Activated CD4-positive, alpha-beta T cell treated with anti-CD3 and anti-CD28 coated beads for 36 hours (primary cell): Measurements from ENCODE around the gene IFT43. TPM values are rescaled to one million over a fixed set of nuclear protein-coding genes. Genes with fewer than 3 reads are reported as not detected.

ENCODE experiments used
- ATAC-seq: fragments of 200-7000 bp; cut with Tn5 transposase; one replicate; pipeline ENCODE4 v1.10.0; 2021; ENCODE audit warnings: mild to moderate bottlenecking, moderate library complexity
- CTCF ChIA-PET: fragments of 350-600 bp; sonication (Branson Sonifier 250); formaldehyde crosslinking; loops from one replicate; lab custom pipeline; 2021; ENCODE audit warnings: antibody characterized with exemption; lab: Charles Lee
- POLR2A ChIA-PET: fragments of 350-600 bp; sonication (Branson Sonifier 250); formaldehyde crosslinking; loops from one replicate; lab custom pipeline; 2021; ENCODE audit warnings: antibody characterized with exemption, inconsistent platforms; lab: Charles Lee
- DNase-seq: peaks from one replicate; pipeline ENCODE4 v3.0.0-alpha.2; 2020
- H3K27ac Mint-ChIP-seq: one replicate; pipeline ENCODE4 v1.8.0; 2021; ENCODE audit warnings: mixed read lengths
- H3K27me3 Mint-ChIP-seq: one replicate; pipeline ENCODE4 v1.8.0; 2021; ENCODE audit warnings: mixed read lengths
- H3K36me3 Mint-ChIP-seq: one replicate; pipeline ENCODE4 v1.8.0; 2021; ENCODE audit warnings: low read depth, mixed read lengths
- H3K4me1 Mint-ChIP-seq: one replicate; pipeline ENCODE4 v1.8.0; 2021; ENCODE audit warnings: mixed read lengths
- H3K4me3 Mint-ChIP-seq: one replicate; pipeline ENCODE4 v1.8.0; 2021; ENCODE audit warnings: mild to moderate bottlenecking, moderate library complexity, mixed read lengths
- H3K9me3 Mint-ChIP-seq: one replicate; pipeline ENCODE4 v1.8.0; 2021; ENCODE audit warnings: low read depth, mixed read lengths
- intact Hi-C, 2 experiments: fragments of 100-400 bp; cut with DNase I in 1 of 2; cut with micrococcal nuclease in 1 of 2; formaldehyde crosslinking; loops; one replicate each; pipeline versions ENCODE4 v1.14.2 to v1.15.1; 2022 to 2024; cut with DNase I, micrococcal nuclease
- total RNA-seq, 2 experiments: library from RNA; stranded (reverse); gene quantifications; one replicate each; pipeline ENCODE4 v1.2.3, GENCODE V29; 2021

The IFT43 gene
- total RNA-seq, 2 experiments from 2014 or later, result 10.1 to 12.1 TPM

DNA sequence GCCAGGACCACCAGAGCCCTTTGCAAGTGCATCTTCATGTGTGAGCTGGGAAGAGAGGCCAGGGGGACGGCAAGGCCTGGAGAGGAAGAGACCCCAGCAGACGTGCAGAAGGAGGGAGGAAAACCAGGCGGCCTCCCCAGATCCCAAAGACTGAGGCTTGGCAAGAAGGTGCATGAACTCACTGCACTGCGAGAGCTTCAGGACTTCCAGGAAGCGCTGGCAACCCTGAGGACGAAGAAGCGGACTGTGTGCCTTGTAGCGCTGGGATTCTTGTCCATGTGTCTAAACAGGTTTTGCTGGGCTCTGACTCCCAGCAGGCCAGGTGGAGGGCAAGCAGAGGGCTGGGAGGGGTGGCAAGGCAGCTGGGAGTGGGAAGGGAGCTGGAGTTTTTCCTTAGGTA is 4.7 kb upstream of the IFT43 start:
- H3K36me3 Mint-ChIP-seq, result no peaks in the 10 kb centered on the region
- ATAC-seq (no peak), DNase-seq (no peak)
- H3K4me1 Mint-ChIP-seq, result peaks cover 35% of the 10 kb centered on the region
- CTCF ChIA-PET, result interaction anchor here (0.6 to 8.2 kb wide), 5 partner anchors 12 to 825 kb away, joined by 3 to 91 read pairs (median 4); no protein-coding TSS in a partner anchor
- H3K27me3 Mint-ChIP-seq, result no peaks in the 10 kb centered on the region
- no peaks in the 10 kb centered on the region for H3K9me3 Mint-ChIP-seq
- intact Hi-C loops, result loop anchor here (1.0 to 10.0 kb wide), 6 partner anchors 75 to 1114 kb away; partner anchors contain the start of genes CIPC (in 1 of the 2), ERG28 (in 1 of the 2), NEK9 (in 1 of the 2) and TMED10 (in 1 of the 2)
- POLR2A ChIA-PET, result no interaction called here
- H3K27ac Mint-ChIP-seq, result no peak overlapping the region
- H3K4me3 Mint-ChIP-seq, result peak overlapping the region; percentile 67

DNA sequence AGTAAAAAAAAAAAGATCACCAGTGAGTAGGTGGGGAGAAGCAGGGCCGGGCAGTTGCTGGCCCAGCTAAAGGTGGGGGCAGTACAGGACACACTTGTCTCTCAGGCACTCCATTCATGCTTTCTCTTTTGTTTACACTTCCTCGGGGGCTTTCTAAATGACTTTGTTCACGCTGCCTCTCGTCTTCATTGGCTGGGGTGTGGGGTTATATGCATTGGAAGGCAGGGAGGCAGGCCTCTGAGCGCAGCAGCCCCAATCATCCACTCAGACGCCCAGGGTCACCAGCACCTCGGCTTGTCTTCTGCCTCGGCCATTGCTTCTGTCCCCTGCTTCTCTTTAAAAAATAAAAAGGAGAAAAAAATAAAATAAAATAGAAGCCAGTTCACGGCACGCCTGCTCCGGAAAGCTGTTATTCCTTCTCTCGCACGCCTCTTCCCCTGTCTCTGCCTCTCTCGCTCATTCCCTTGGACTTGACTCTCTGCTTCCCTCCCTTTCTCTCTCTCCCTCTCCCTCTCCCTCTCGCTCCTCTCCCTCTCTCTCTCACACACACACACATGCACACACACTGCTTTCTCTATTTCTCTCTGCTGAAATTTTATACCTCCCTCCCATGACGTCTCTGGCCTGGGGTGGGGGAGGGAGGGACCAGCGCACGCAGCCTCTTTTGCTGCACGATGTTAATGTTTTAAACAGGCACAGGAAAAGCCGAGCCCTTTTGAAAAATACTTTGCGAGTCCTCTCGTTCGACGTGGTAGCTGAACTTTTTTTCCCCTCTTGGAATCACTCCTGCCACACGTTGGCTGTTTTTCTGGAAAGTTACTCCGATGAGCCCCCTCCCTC is 3.9 kb upstream of the IFT43 start, which contains the start of gene TGFB3:
Gene TGFB3, minus strand, starts transcription at position 570 of the 840 bp plus-strand sequence. CDS start 1,102 bp downstream, outside the sequence.
- ChIA-PET POLR2A (interaction anchor here (1.0 kb wide), 1 partner anchor 75 kb away, joined by 5 read pairs; no protein-coding TSS in a partner anchor), CTCF (interaction anchor here (0.9 to 8.2 kb wide), 4 partner anchors 32 to 272 kb away, joined by 3 to 91 read pairs (median 12); no protein-coding TSS in a partner anchor)
- H3K36me3 Mint-ChIP-seq, result no peaks in the 10 kb centered on the region
- H3K27me3 Mint-ChIP-seq, result no peaks in the 10 kb centered on the region
- H3K27ac Mint-ChIP-seq, result peak within 1 kb of the TSS; percentile 78
- intact Hi-C loops, result loop anchor here (1.0 to 10.0 kb wide), 9 partner anchors 75 to 1113 kb away; partner anchors contain the start of genes CIPC (in 1 of the 2), ERG28 (in 1 of the 2), NEK9 (in 1 of the 2) and TMED10 (in 1 of the 2)
- ATAC-seq (peak; percentile 73), DNase-seq (peak; percentile 74)
- peaks cover 40% of the 10 kb centered on the region for H3K4me1 Mint-ChIP-seq
- no peaks in the 10 kb centered on the region for H3K9me3 Mint-ChIP-seq
- H3K4me3 Mint-ChIP-seq, result peak within 1 kb of the TSS; percentile 67

DNA sequence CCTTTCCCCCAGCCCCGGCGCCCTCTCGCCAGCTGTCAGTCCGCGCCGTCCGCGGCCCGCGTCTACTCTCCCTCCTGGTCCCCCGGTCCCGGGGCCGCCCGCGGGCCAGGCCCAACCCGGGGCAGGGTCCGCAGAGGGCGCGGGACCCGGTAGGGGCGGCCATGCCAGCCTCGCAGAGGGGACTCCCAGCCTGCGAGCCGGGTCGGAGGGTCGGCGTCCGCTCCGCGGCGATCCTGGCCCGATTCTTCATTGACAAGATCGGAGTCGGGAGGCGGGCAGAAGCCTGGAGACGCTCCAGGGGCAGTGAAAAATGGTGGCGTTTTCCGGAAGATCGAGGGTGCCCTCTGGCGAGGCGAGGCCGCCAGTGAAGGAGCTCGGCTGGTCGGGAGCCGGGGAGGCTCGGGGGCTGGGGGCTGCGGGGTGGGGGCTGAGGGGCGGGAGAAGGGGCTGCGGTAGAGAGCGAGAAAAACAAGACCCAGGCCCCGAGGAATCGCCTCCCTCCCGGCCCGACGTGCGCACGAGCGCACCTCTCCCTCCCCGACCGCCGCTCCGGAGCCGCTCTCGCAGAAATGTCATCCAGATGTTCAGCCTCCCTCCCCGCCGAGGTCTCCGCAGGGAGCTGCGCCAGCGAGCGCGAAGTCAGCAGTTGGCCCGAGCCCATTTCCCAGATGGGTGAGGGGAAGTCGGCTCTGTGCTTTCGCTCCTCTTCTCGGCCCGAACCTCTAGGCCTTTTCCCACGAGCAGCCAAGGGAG is 3.1 kb upstream of the IFT43 start:
- H3K4me1 Mint-ChIP-seq, result peaks cover 42% of the 10 kb centered on the region

DNA sequence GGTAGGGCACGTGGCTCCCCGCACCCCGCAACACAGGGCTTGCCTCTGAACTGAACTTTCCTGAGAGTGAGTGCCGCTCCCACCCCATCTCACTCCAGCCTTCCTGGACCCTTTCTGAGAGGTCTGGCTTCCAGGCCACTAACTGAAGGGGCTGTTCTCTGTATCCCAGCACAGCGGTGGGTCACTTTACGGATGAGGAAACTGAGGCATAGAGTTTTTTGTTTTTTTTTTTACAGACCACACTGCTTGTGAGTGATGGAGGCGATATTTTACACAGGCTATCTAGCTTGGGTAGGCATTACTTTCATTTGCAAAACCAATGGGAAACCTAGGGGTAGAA is 2.6 kb upstream of the IFT43 start:
- ChIA-PET POLR2A (interaction anchor here (0.7 to 1.0 kb wide), 3 partner anchors 76 to 813 kb away, joined by 3 to 5 read pairs (median 3); no protein-coding TSS in a partner anchor), CTCF (interaction anchor here (0.7 to 8.2 kb wide), 16 partner anchors 9 to 688 kb away, joined by 3 to 91 read pairs (median 4); no protein-coding TSS in a partner anchor)
- H3K36me3 Mint-ChIP-seq, result no peaks in the 10 kb centered on the region
- no peaks in the 10 kb centered on the region for H3K9me3 Mint-ChIP-seq
- no peaks in the 10 kb centered on the region for H3K27me3 Mint-ChIP-seq
- intact Hi-C loops, result loop anchor here (2.0 to 10.0 kb wide), 6 partner anchors 321 to 1112 kb away; partner anchors contain the start of genes CIPC (in 1 of the 2), ERG28 (in 1 of the 2), NEK9 (in 1 of the 2) and TMED10 (in 1 of the 2)
- DNase-seq, result no peak
- H3K27ac Mint-ChIP-seq, result no peak overlapping the region
- peak overlapping the region; percentile 67 for H3K4me3 Mint-ChIP-seq
- H3K4me1 Mint-ChIP-seq, result peaks cover 42% of the 10 kb centered on the region
- ATAC-seq, result no peak

More for the DNA sequence above, 3.1 kb upstream of the IFT43 start:
- DNase-seq, result peak; percentile 86
- peak; percentile 62 for ATAC-seq
- Mint-ChIP-seq H3K27me3 (no peaks in the 10 kb centered on the region), H3K4me3 (peak overlapping the region; percentile 67), H3K27ac (peak overlapping the region; percentile 78), H3K36me3 (no peaks in the 10 kb centered on the region), H3K9me3 (no peaks in the 10 kb centered on the region)
- ChIA-PET CTCF (interaction anchor here (0.7 to 8.2 kb wide), 17 partner anchors 9 to 687 kb away, joined by 3 to 91 read pairs (median 4); no protein-coding TSS in a partner anchor), POLR2A (interaction anchor here (0.7 to 1.0 kb wide), 3 partner anchors 76 to 812 kb away, joined by 3 to 5 read pairs (median 3); no protein-coding TSS in a partner anchor)
- intact Hi-C loops, result loop anchor here (1.0 to 10.0 kb wide), 9 partner anchors 76 to 1112 kb away; partner anchors contain the start of genes CIPC (in 1 of the 2), ERG28 (in 1 of the 2), NEK9 (in 1 of the 2) and TMED10 (in 1 of the 2)

DNA sequence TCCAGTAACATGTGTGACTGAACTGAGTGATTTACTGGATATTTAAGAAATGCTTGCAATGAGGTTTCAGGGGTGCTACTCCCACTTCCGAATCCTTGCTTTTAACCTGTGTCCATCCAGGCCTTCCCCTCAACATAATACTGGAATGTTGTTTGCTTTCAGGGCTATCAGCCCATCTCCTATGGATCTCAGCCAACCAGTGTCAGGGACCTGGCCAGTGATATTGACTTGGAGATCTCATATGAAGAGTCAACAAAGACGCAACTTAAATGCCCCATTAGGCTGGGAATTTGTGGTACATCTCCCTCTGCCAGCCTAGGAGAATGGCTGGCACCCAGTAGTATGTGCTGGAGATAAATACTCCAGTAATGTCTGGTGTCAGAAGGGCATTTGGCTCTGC is 889 bp upstream of the IFT43 start:
- no peaks in the 10 kb centered on the region for H3K36me3 Mint-ChIP-seq
- no peak overlapping the region for H3K27ac Mint-ChIP-seq
- H3K27me3 Mint-ChIP-seq, result no peaks in the 10 kb centered on the region
- H3K4me1 Mint-ChIP-seq, result peaks cover 28% of the 10 kb centered on the region
- H3K9me3 Mint-ChIP-seq, result no peaks in the 10 kb centered on the region
- no peak overlapping the region for H3K4me3 Mint-ChIP-seq
- ATAC-seq, result no peak
- CTCF ChIA-PET, result interaction anchor here (0.9 to 8.2 kb wide), 4 partner anchors 27 to 330 kb away, joined by 3 to 91 read pairs (median 7); no protein-coding TSS in a partner anchor
- no peak for DNase-seq
- intact Hi-C loops, result loop anchor here (1.0 to 10.0 kb wide), 7 partner anchors 167 to 1110 kb away; partner anchors contain the start of genes TTLL5 (in 2 of the 2), CIPC (in 1 of the 2), ERG28 (in 1 of the 2) and GPATCH2L (in 1 of the 2)
- POLR2A ChIA-PET, result no interaction called here

DNA sequence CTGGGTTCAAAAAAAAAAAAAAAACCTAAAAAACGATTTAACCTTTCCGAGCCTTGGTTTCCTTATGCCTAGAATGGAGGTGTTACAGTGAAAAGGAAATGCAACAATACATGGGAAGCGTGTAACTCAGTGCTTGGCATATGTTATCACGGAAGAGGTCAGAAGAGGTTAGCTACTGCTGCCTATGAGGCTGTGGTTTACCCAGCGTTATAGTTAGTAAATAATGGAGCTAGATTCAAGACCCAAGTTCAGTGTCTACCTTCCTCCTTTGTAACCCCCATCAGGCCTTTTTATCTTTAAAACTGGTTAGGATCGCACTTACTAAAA is 839 bp downstream of the IFT43 start:
- H3K36me3 Mint-ChIP-seq, result no peaks in the 10 kb centered on the region
- peaks cover 14% of the 10 kb centered on the region for H3K4me1 Mint-ChIP-seq
- H3K27me3 Mint-ChIP-seq, result no peaks in the 10 kb centered on the region
- peak overlapping the region; percentile 53 for H3K27ac Mint-ChIP-seq
- CTCF ChIA-PET, result interaction anchor here (0.6 to 3.3 kb wide), 5 partner anchors 10 to 277 kb away, joined by 3 to 11 read pairs (median 4); no protein-coding TSS in a partner anchor
- POLR2A ChIA-PET, result no interaction called here
- DNase-seq (no peak), ATAC-seq (no peak)
- peak overlapping the region; percentile 80 for H3K4me3 Mint-ChIP-seq
- intact Hi-C loops, result loop anchor here in 1 of 2 experiments (10.0 kb wide), 3 partner anchors 682 to 1108 kb away; partner anchors contain the start of genes CIPC and TMED10
- H3K9me3 Mint-ChIP-seq, result no peaks in the 10 kb centered on the region

DNA sequence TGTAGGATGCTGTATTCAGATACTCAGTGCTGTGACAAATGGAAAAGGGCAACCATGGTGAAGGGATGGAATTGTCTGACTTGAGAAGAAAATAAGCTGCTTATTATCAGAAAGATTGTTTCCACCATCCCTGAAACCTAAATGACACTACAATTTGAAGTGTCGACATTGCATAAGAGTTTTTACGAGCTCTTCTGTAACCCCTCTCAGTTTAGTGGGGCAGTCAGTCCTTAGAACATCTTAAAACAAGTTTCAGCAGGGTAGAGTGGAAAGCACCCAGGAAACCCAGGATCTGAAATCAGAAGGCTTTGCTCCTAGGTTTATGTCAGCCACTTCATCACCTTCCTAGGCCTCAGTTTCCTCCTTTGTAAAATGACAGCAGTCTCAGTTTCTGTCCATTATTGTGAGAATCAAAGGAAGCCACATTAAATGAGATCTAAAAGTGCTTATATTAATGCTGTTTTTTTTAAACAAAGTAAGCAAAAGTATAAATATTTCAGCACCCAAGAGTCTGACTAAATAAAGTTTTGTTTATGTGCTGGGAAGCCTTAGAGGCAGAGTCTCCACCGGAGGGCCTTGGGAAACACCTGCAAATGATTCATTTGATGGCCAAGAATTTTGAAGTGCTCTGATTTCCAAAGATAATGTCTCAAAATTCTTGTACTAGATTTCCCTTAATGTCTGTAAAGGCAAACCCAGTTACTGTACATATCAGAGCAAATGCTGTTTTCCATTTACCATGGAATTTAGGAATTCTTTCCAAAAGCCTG is 1.8 kb downstream of the IFT43 start:
- H3K36me3 Mint-ChIP-seq, result peaks cover 4% of the 10 kb centered on the region
- no peaks in the 10 kb centered on the region for H3K27me3 Mint-ChIP-seq
- no peak overlapping the region for H3K4me3 Mint-ChIP-seq
- ChIA-PET CTCF (interaction anchor here (3.3 kb wide), 1 partner anchor 81 kb away, joined by 11 read pairs; no protein-coding TSS in a partner anchor), POLR2A (no interaction called here)
- intact Hi-C loops, result loop anchor here in 1 of 2 experiments (10.0 kb wide), 3 partner anchors 683 to 1107 kb away; partner anchors contain the start of genes CIPC and TMED10
- ATAC-seq (no peak), DNase-seq (no peak)
- no peak overlapping the region for H3K27ac Mint-ChIP-seq
- no peaks in the 10 kb centered on the region for H3K9me3 Mint-ChIP-seq
- H3K4me1 Mint-ChIP-seq, result peaks cover 9% of the 10 kb centered on the region

DNA sequence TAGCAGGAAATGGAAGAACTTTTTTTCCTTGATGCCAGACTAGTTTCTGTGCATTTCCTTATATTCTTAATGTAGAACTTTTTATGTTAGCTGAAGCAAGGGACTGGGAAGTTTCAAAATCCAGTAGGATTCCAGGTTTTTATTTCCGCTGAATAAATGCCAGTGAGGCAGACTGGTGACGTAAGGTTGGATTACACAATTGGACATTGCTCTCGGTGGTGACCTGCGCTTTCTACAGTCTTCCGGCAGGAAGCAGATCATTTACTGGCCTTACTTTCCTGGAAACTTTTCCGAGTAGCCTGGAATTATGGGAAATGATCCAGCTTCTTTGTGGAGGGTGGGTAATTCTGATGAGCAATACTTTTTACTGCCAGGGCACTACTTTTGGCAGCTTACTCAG is 3.6 kb downstream of the IFT43 start:
- Mint-ChIP-seq H3K27me3 (no peaks in the 10 kb centered on the region), H3K36me3 (peaks cover 6% of the 10 kb centered on the region), H3K27ac (no peak overlapping the region), H3K4me3 (no peak overlapping the region), H3K4me1 (peaks cover 12% of the 10 kb centered on the region), H3K9me3 (no peaks in the 10 kb centered on the region)
- CTCF ChIA-PET, result interaction anchor here (0.7 kb wide), 2 partner anchors 10 to 412 kb away, joined by 3 read pairs; no protein-coding TSS in a partner anchor
- no peak for DNase-seq
- POLR2A ChIA-PET, result no interaction called here
- intact Hi-C loops, result loop anchor here in 1 of 2 experiments (10.0 kb wide), 3 partner anchors 684 to 1106 kb away; partner anchors contain the start of genes CIPC and TMED10
- no peak for ATAC-seq

DNA sequence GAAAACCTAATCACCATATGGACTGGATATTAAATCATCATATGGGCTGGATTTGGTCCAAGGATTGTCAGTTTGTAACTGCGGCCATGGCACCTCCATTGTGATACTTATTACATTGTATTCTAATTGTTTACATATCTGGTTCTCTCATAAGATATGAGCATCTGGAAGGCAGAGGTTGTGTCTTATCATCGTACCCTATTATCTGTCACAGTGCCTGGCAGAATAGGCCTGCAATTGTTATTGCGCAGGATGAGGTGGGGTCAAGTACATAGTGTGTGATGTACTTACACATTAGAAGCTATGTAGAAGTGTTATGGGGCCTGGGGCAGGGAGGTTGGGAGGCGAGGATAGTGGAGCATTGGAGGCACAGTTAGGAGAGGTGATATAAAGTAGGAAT is 4.7 kb downstream of the IFT43 start:
- no peak overlapping the region for H3K4me3 Mint-ChIP-seq
- DNase-seq (no peak), ATAC-seq (no peak)
- H3K9me3 Mint-ChIP-seq, result no peaks in the 10 kb centered on the region
- CTCF ChIA-PET, result no interaction called here
- H3K27me3 Mint-ChIP-seq, result no peaks in the 10 kb centered on the region
- no peak overlapping the region for H3K27ac Mint-ChIP-seq
- intact Hi-C loops, result no loop called here
- peaks cover 6% of the 10 kb centered on the region for H3K36me3 Mint-ChIP-seq
- H3K4me1 Mint-ChIP-seq, result peaks cover 12% of the 10 kb centered on the region
- POLR2A ChIA-PET, result no interaction called here

DNA sequence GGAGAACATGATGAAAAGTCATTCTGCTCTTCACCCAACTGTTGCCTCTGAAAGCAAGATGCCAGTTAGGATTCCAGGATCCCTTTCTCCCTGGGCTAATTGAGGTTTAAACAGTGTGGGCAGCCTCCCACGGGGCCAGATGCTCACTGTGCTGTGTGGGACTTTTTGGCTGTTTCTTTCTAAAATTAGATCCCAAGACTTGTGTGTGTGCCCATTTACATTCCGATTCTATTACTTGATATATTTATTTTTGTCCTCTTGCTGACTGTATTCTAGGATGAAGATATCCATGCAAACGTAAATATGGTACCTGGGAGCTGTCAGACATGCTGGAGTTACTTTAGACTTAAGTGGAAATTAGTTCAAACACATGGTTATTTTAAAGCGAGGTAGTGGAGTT is 6.2 kb downstream of the IFT43 start:
- Mint-ChIP-seq H3K36me3 (peaks cover 9% of the 10 kb centered on the region), H3K27me3 (no peaks in the 10 kb centered on the region), H3K9me3 (no peaks in the 10 kb centered on the region), H3K27ac (no peak overlapping the region), H3K4me1 (peaks cover 3% of the 10 kb centered on the region), H3K4me3 (no peak overlapping the region)
- ATAC-seq, result no peak
- DNase-seq, result no peak
- intact Hi-C loops, result no loop called here
- POLR2A ChIA-PET, result no interaction called here
- CTCF ChIA-PET, result no interaction called here
